Neural cell (in vitro differentiated cells): ENCODE results near the gene PRR12. TPM values are rescaled to one million over a fixed set of nuclear protein-coding genes. Genes with fewer than 3 reads are reported as not detected.

Experiments used
- H2AFZ ChIP-seq: fragments of 200-600, 300-800 bp; sonication (generic), shearing (Covaris generic); 2 replicates; pipeline ENCODE4 v1.6.0; 2014; ENCODE audit warnings: low read depth, mild to moderate bottlenecking, antibody characterized with exemption, low read length, moderate library complexity
- H3F3A ChIP-seq: fragments of 200-600 bp; shearing (Covaris generic); 2 replicates; pipeline ENCODE4 v1.6.1; 2016; ENCODE audit warnings: mild to moderate bottlenecking, moderate library complexity, mixed read lengths, antibody characterized with exemption, low read length; ENCODE audit not compliant: insufficient read depth, poor library complexity, severe bottlenecking
- H3K27ac ChIP-seq: fragments of 200-600, 300-800 bp; sonication (generic), shearing (Covaris generic); 2 replicates; pipeline ENCODE4 v1.5.1; 2014; ENCODE audit warnings: mild to moderate bottlenecking, low read length, moderate library complexity
- H3K27me3 ChIP-seq: fragments of 300-800, 200-600 bp; sonication (generic), shearing (Covaris generic); 2 replicates; pipeline ENCODE4 v1.6.0; 2014; ENCODE audit warnings: mild to moderate bottlenecking, low read depth, low read length, moderate library complexity; ENCODE audit not compliant: insufficient read depth
- H3K36me3 ChIP-seq: fragments of 300-800, 200-600 bp; sonication (generic), shearing (Covaris generic); 2 replicates; pipeline ENCODE4 v1.5.1; 2014; ENCODE audit warnings: mild to moderate bottlenecking, antibody characterized with exemption, low read length, moderate library complexity; ENCODE audit not compliant: insufficient read depth
- H3K4me2 ChIP-seq: fragments of 300-800, 200-600 bp; sonication (generic), shearing (Covaris generic); 2 replicates; pipeline ENCODE4 v1.6.0; 2014; ENCODE audit warnings: mild to moderate bottlenecking, low read length
- H3K4me3 ChIP-seq: fragments of 300-800, 200-600 bp; sonication (generic), shearing (Covaris generic); 2 replicates; pipeline ENCODE4 v1.5.1; 2014; ENCODE audit warnings: mild to moderate bottlenecking, low read length, moderate library complexity
- H3K79me2 ChIP-seq: fragments of 200-600 bp; shearing (Covaris generic); replicated peaks from 2 replicates; pipeline ENCODE4 v1.6.0; 2014; ENCODE audit warnings: mild to moderate bottlenecking, low read length, moderate library complexity; ENCODE audit not compliant: insufficient read depth
- H3K9ac ChIP-seq: fragments of 300-800, 200-600 bp; sonication (generic), shearing (Covaris generic); 2 replicates; pipeline ENCODE4 v1.6.1; 2016; ENCODE audit warnings: mild to moderate bottlenecking, low read length, mixed read lengths
- H3K9me2 ChIP-seq: fragments of 200-600 bp; shearing (Covaris generic); 2 replicates; pipeline ENCODE4 v1.6.1; 2016; ENCODE audit warnings: mild to moderate bottlenecking, low read length, mixed read lengths; ENCODE audit not compliant: insufficient read depth
- H3K9me3 ChIP-seq: fragments of 200-600, 300-800 bp; sonication (generic), shearing (Covaris generic); 2 replicates; pipeline ENCODE4 v1.6.1; 2016; ENCODE audit warnings: mild to moderate bottlenecking, mixed run types, low read length, moderate library complexity, mixed read lengths
- H4K20me1 ChIP-seq: fragments of 200-600 bp; shearing (Covaris generic); 2 replicates; pipeline ENCODE4 v1.6.1; 2016; ENCODE audit warnings: mild to moderate bottlenecking, mixed run types; ENCODE audit not compliant: insufficient read depth
- CTCF ChIP-seq: fragments of 450-650 bp; IDR thresholded peaks from 2 replicates; pipeline ENCODE4 v1.5.1; 2014; ENCODE audit warnings: antibody characterized with exemption, mild to moderate bottlenecking, moderate library complexity; ENCODE audit not compliant: poor library complexity, severe bottlenecking
- EP300 ChIP-seq: fragments of 450-650 bp; conservative IDR thresholded peaks from 2 replicates; pipeline ENCODE4 v1.6.1; 2014; ENCODE audit warnings: antibody characterized with exemption, mild to moderate bottlenecking, moderate library complexity; ENCODE audit not compliant: poor library complexity, severe bottlenecking
- EZH2 ChIP-seq: fragments of 200-600, 300-800 bp; shearing (Covaris generic), sonication (generic); IDR thresholded peaks from 2 replicates; pipeline ENCODE4 v1.6.1; 2014; ENCODE audit warnings: antibody characterized with exemption, low read length, borderline replicate concordance, mild to moderate bottlenecking; ENCODE audit not compliant: insufficient read depth, poor library complexity, severe bottlenecking
- MXI1 ChIP-seq: fragments of 450-650 bp; conservative IDR thresholded peaks from 2 replicates; pipeline ENCODE4 v1.6.1; 2014; ENCODE audit warnings: antibody characterized with exemption, mild to moderate bottlenecking; ENCODE audit not compliant: poor library complexity, severe bottlenecking
- POLR2AphosphoS5 ChIP-seq: IDR thresholded peaks from 2 replicates; pipeline ENCODE4 v1.6.1; 2012
- RAD21 ChIP-seq: fragments of 450-650 bp; conservative IDR thresholded peaks from 2 replicates; pipeline ENCODE4 v1.6.1; 2014; ENCODE audit warnings: antibody characterized with exemption, mild to moderate bottlenecking, moderate library complexity
- REST ChIP-seq: IDR thresholded peaks from 2 replicates; pipeline ENCODE4 v1.6.1; 2012; ENCODE audit warnings: borderline replicate concordance
- SMC3 ChIP-seq: fragments of 450-650 bp; conservative IDR thresholded peaks from 2 replicates; pipeline ENCODE4 v1.6.1; 2014; ENCODE audit warnings: antibody characterized with exemption, mild to moderate bottlenecking, moderate library complexity; ENCODE audit not compliant: poor library complexity
- TAF1 ChIP-seq: IDR thresholded peaks from 2 replicates; pipeline ENCODE4 v1.6.1; 2012; ENCODE audit warnings: low read depth
- polyA plus RNA-seq: library from polyadenylated mRNA; depleted of rRNA; stranded (reverse); fragments of >200 nt; gene quantifications from 2 replicates; pipeline ENCODE4 v1.2.3, GENCODE V29; 2014

PRR12 gene
- polyA plus RNA-seq, 1 donor from 2014 or later: 1.2 TPM

GRCh38 chr19:49544154-49544553, 46.8 kb upstream of the PRR12 start:
- TF ChIP-seq SMC3 (no peak), EP300 (no peak), REST (no peak), RAD21 (no peak), TAF1 (no peak), POLR2AphosphoS5 (no peak), MXI1 (no peak), CTCF (no peak), EZH2 (no peak)
- H3F3A ChIP-seq: no peaks in the 10 kb centered on the region
- no peaks in the 10 kb centered on the region for H3K9me3 ChIP-seq
- no peak overlapping the region for H3K9ac ChIP-seq
- no peak overlapping the region for H3K4me3 ChIP-seq
- no peaks in the 10 kb centered on the region for H3K9me2 ChIP-seq
- no peak overlapping the region for H3K4me2 ChIP-seq
- H2AFZ ChIP-seq: no peak overlapping the region
- no peak overlapping the region for H3K27ac ChIP-seq
- no peaks in the 10 kb centered on the region for H4K20me1 ChIP-seq
- no peaks in the 10 kb centered on the region for H3K79me2 ChIP-seq
- no peaks in the 10 kb centered on the region for H3K36me3 ChIP-seq
- H3K27me3 ChIP-seq: no peaks in the 10 kb centered on the region

DNA sequence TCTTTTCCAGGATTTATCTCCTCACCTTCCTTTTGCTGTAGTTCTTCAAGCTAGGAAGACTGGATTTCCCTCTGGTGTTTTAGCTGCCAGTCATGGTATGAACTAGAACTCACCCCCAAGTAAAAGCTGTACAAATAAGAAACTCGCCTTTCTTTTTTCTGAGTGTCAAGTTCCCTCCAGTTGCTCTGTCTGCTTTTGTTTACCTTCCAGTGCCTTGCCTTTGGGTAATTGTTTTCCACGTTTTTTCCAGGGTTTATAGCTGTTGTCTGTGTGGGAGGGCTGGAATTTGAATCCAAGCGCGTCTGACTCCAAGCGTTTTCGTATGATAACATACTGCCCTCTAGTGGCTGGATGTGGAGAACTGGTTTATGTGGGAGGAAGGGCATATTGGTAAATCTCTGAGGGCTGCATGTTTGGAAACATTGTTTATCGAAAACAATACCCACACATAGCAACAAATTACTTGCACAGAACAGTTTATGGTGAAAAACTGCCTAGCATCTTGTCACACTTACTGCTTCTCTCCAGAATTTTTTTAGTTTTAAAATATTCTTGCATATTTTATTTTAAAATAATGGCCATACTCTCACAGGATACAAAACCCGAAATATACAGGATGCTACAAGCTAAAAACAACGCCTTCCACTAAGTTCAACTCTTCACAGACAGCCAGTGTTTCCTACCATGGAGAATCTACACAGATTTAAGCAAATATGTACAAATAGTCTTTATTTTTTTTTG, 44.0 kb upstream of the PRR12 start:
- Histone ChIP-seq H3K79me2 (no peaks in the 10 kb centered on the region), H2AFZ (no peak overlapping the region), H3F3A (no peaks in the 10 kb centered on the region), H4K20me1 (no peaks in the 10 kb centered on the region), H3K36me3 (no peaks in the 10 kb centered on the region), H3K9me2 (no peaks in the 10 kb centered on the region), H3K9ac (no peak overlapping the region), H3K9me3 (no peaks in the 10 kb centered on the region), H3K4me3 (no peak overlapping the region), H3K27ac (no peak overlapping the region), H3K27me3 (no peaks in the 10 kb centered on the region), H3K4me2 (no peak overlapping the region)
- no peak for TF ChIP-seq EZH2
- peak; percentile 93 for TF ChIP-seq CTCF
- peak; percentile 84 for TF ChIP-seq MXI1
- no peak for TF ChIP-seq EP300
- peak; percentile 86 for TF ChIP-seq SMC3
- no peak for TF ChIP-seq TAF1
- TF ChIP-seq RAD21: peak; percentile 90
- TF ChIP-seq REST: no peak
